ENCODE measurements around the gene TAS1R2. TPM values are rescaled to one million over a fixed set of nuclear protein-coding genes. Genes with fewer than 3 reads are reported as not detected.
"Not testable (repeated sequence)": the region's sequence is repeated elsewhere in the genome, so short reads cannot be mapped to it uniquely, and the experiment has no call there.

The TAS1R2 gene
- total RNA-seq, 1 experiment from 2014 or later, result not detected

DNA sequence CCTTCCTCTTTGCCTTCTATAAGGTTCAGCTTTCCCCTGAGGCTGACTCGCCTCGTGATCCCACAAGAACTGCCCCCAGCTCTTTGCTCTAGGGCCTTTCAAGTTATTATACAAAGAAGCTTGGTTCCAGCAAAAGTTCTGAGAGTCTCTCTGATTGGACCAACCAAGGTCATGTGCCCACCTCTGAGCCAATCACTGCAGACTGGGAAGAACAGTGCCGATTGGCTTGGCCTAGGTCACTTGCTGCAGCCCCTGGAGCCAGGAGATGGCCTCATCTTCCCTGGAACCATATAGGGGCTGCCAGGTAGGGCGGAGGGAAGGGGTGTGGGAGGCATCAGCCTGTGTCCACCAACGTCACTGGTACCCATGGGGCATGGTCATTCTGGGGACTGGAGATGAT, 22.8 kb downstream of the TAS1R2 start:
- H3K4me1 Mint-ChIP-seq, result 0 out of 4 replicates have a peak, but pooled peaks cover 0 to 2% of the 10 kb centered on the region in 2 experiments
- WGBS (ENCODE audit: extremely low coverage, insufficient read length, low lambda C conversion rate), result no CpG with 5 or more reads among the region's 5 CpGs
- peaks cover 21% of the 10 kb centered on the region for H3K27me3 Mint-ChIP-seq (ENCODE audit: low read depth)

DNA sequence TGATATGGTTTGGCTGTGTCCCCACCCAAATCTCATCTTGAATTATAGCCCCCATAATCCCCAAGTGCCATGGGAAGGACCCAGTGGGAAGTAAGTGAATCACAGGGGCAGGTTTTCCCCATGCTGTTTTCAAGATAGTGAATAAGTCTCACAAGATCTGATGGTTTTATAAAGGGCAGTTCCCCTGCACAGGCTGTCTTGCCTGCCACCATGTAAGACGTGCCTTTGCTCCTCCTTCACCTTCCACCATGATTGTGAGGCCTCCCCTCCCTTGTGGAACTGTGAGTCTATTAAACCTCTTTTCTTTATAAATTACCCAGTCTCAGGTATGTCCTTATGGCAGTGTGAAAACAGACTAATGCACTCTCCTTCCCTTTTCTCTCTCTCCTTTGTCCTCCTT, 27.1 kb downstream of the TAS1R2 start:
- H3K9ac ChIP-seq (ENCODE audit: extremely low read depth, insufficient read length, low read length); H2BK15ac ChIP-seq (ENCODE audit: low read depth, low read length); H3K9me3 ChIP-seq (ENCODE audit: control insufficient read depth, low read depth, low read length); H3K79me1 ChIP-seq (ENCODE audit: insufficient read depth, low read depth, low read length, poor library complexity, severe bottlenecking); H2BK120ac ChIP-seq (ENCODE audit: low read depth, low read length, poor library complexity, severe bottlenecking); H2BK20ac ChIP-seq (ENCODE audit: low read depth, low read length, poor library complexity, severe bottlenecking); H3K56ac ChIP-seq (ENCODE audit: insufficient read length, low read depth, low read length); H4K91ac ChIP-seq (ENCODE audit: insufficient read length, low read depth, low read length); H3K14ac ChIP-seq (ENCODE audit: insufficient read depth, low read length); H4K5ac ChIP-seq (ENCODE audit: insufficient read length, low read depth, low read length); H3K23me2 ChIP-seq (ENCODE audit: insufficient read length, low read depth, low read length, poor library complexity, severe bottlenecking); H3K4me1 ChIP-seq (ENCODE audit: insufficient read depth, low read length); H4K20me1 ChIP-seq (ENCODE audit: control insufficient read depth, insufficient read depth, insufficient read length); H3K27ac ChIP-seq (ENCODE audit: insufficient read length, low read depth, low read length); H3K4me1 Mint-ChIP-seq; H2AK5ac ChIP-seq (ENCODE audit: insufficient read length, low read length); DNase-seq; H2BK12ac ChIP-seq (ENCODE audit: insufficient read length, low read depth, low read length); H3K36me3 Mint-ChIP-seq (ENCODE audit: insufficient read depth in 1 of 3, low read depth in 3 of 3); H3K4ac ChIP-seq (ENCODE audit: low read depth, low read length); H3K4me2 ChIP-seq (ENCODE audit: insufficient read depth, insufficient read length, low read length); H3K23ac ChIP-seq (ENCODE audit: insufficient read length, low read depth, low read length); H3K18ac ChIP-seq (ENCODE audit: insufficient read length, low read depth, low read length); H3K79me2 ChIP-seq (ENCODE audit: insufficient read depth, low read length); H3K27me3 ChIP-seq (ENCODE audit: insufficient read depth, low read length); H3K27ac Mint-ChIP-seq; H2AFZ ChIP-seq (ENCODE audit: low read length); H2BK5ac ChIP-seq (ENCODE audit: insufficient read length, low read length); H3K4me3 Mint-ChIP-seq; H4K8ac ChIP-seq (replicated peaks; ENCODE audit: insufficient read length, low read depth, low read length); H3T11ph ChIP-seq (ENCODE audit: low read length): not testable (repeated sequence)
- peaks cover 15 to 16% of the 10 kb centered on the region in 2 experiments for H3K9me3 Mint-ChIP-seq
- H3K27me3 Mint-ChIP-seq (ENCODE audit: low read depth), result peaks cover 28% of the 10 kb centered on the region
- WGBS (ENCODE audit: extremely low coverage, insufficient read length, low lambda C conversion rate), result no CpG with 5 or more reads among the region's 1 CpG

More for the DNA sequence above, 22.8 kb downstream of the TAS1R2 start:
- H3K9me3 Mint-ChIP-seq, result no peaks in the 10 kb centered on the region; a peak in 1 of 5 replicates
- Histone ChIP-seq H3K14ac (ENCODE audit: insufficient read depth, low read length) (no peak overlapping the region), H3K9me3 (ENCODE audit: control insufficient read depth, low read depth, low read length) (no peaks in the 10 kb centered on the region), H4K20me1 (ENCODE audit: control insufficient read depth, insufficient read depth, insufficient read length) (no peaks in the 10 kb centered on the region), H3K4ac (ENCODE audit: low read depth, low read length) (no peak overlapping the region), H2AFZ (ENCODE audit: low read length) (no peak overlapping the region), H2AK5ac (ENCODE audit: insufficient read length, low read length) (no peak overlapping the region), H3K9ac (ENCODE audit: extremely low read depth, insufficient read length, low read length) (no peak overlapping the region), H2BK5ac (ENCODE audit: insufficient read length, low read length) (no peak overlapping the region), H3K4me2 (ENCODE audit: insufficient read depth, insufficient read length, low read length) (no peak overlapping the region), H3K4me1 (ENCODE audit: insufficient read depth, low read length) (no peaks in the 10 kb centered on the region), H3K79me1 (ENCODE audit: insufficient read depth, low read depth, low read length, poor library complexity, severe bottlenecking) (no peaks in the 10 kb centered on the region), H2BK120ac (ENCODE audit: low read depth, low read length, poor library complexity, severe bottlenecking) (no peak overlapping the region), H3K18ac (ENCODE audit: insufficient read length, low read depth, low read length) (no peak overlapping the region), H2BK20ac (ENCODE audit: low read depth, low read length, poor library complexity, severe bottlenecking) (no peak overlapping the region), H3K27ac (ENCODE audit: insufficient read length, low read depth, low read length) (no peak overlapping the region), H2BK12ac (ENCODE audit: insufficient read length, low read depth, low read length) (no peak overlapping the region), H3K79me2 (ENCODE audit: insufficient read depth, low read length) (no peaks in the 10 kb centered on the region), H3K23ac (ENCODE audit: insufficient read length, low read depth, low read length) (no peak overlapping the region), H3K23me2 (ENCODE audit: insufficient read length, low read depth, low read length, poor library complexity, severe bottlenecking) (no peaks in the 10 kb centered on the region), H3K27me3 (ENCODE audit: insufficient read depth, low read length) (no peaks in the 10 kb centered on the region; the same call in 1 of the 2 replicates), H4K8ac (replicated peaks; ENCODE audit: insufficient read length, low read depth, low read length) (no peak overlapping the region), H4K91ac (ENCODE audit: insufficient read length, low read depth, low read length) (no peak overlapping the region), H3K56ac (ENCODE audit: insufficient read length, low read depth, low read length) (no peak overlapping the region), H4K5ac (ENCODE audit: insufficient read length, low read depth, low read length) (no peak overlapping the region), H3T11ph (ENCODE audit: low read length) (no peak overlapping the region), H2BK15ac (ENCODE audit: low read depth, low read length) (no peak overlapping the region)
- no peak overlapping the region for H3K4me3 Mint-ChIP-seq
- TF ChIP-seq, protein P1, sequence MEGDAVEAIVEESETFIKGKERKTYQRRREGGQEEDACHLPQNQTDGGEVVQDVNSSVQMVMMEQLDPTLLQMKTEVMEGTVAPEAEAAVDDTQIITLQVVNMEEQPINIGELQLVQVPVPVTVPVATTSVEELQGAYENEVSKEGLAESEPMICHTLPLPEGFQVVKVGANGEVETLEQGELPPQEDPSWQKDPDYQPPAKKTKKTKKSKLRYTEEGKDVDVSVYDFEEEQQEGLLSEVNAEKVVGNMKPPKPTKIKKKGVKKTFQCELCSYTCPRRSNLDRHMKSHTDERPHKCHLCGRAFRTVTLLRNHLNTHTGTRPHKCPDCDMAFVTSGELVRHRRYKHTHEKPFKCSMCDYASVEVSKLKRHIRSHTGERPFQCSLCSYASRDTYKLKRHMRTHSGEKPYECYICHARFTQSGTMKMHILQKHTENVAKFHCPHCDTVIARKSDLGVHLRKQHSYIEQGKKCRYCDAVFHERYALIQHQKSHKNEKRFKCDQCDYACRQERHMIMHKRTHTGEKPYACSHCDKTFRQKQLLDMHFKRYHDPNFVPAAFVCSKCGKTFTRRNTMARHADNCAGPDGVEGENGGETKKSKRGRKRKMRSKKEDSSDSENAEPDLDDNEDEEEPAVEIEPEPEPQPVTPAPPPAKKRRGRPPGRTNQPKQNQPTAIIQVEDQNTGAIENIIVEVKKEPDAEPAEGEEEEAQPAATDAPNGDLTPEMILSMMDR (conservative IDR thresholded peaks at IDR 0.05), result no peak
- no peak overlapping the region for H3K27ac Mint-ChIP-seq
- DNase-seq, result no peak
- no peaks in the 10 kb centered on the region for H3K36me3 Mint-ChIP-seq (ENCODE audit: insufficient read depth in 1 of 3, low read depth in 3 of 3)

Data from H9 (cell line).